DOHH2 (cell line): ENCODE results near the gene AMDHD1.

Experiments used
- CTCF ChIP-seq: fragments of 200-600 bp; sonication (generic); IDR thresholded peaks from one replicate; pipeline ENCODE4 v1.5.1; 2014; ENCODE audit warnings: antibody characterized with exemption, mild to moderate bottlenecking, low read depth, low read length; ENCODE audit not compliant: poor library complexity, severe bottlenecking
- EZH2phosphoT487 ChIP-seq: fragments of 200-600 bp; sonication (generic); IDR thresholded peaks from 2 replicates; pipeline ENCODE4 v1.6.1; 2017; ENCODE audit warnings: borderline replicate concordance, mild to moderate bottlenecking, antibody characterized with exemption, low read length, moderate library complexity, mixed read lengths

- no peak for TF ChIP-seq CTCF
- TF ChIP-seq EZH2phosphoT487 = no peak
Measured at GRCh38 chr12:95898081-95898480, 45.0 kb upstream of the AMDHD1 start.
